H1 (cell line): ENCODE results near the gene GPR156. TPM values are rescaled to one million over a fixed set of nuclear protein-coding genes. Genes with fewer than 3 reads are reported as not detected.

Source experiments
- CTCF ChIA-PET: fragments of 300-600 bp; sonication (Branson Sonifier 250); formaldehyde crosslinking; loops from one replicate; lab custom pipeline; 2021; ENCODE audit not compliant: partially characterized antibody; lab: Charles Lee
- POLR2A ChIA-PET: fragments of 300-600 bp; sonication (Branson Sonifier 250); formaldehyde crosslinking; loops from one replicate; lab custom pipeline; 2021; ENCODE audit warnings: inconsistent platforms; ENCODE audit not compliant: partially characterized antibody; lab: Charles Lee
- DNase-seq, 2 experiments: peaks; one replicate each; pipeline versions ENCODE4 v3.0.0 to v3.0.0-alpha.2; 2010 to 2022; ENCODE audit warnings: low spot score in 2 of 2, low read depth in 1 of 2, mixed read lengths in 1 of 2
- FAIRE-seq: peaks from 2 replicates; lab custom pipeline; 2011; peaks lifted over from hg19 to GRCh38; lab: Jason Lieb, UNC
- H2AFZ ChIP-seq: 2 replicates; pipeline ENCODE4 v1.8.1; 2012; ENCODE audit warnings: low read length, inconsistent platforms
- H2AK5ac ChIP-seq: 2 replicates; pipeline ENCODE4 v1.6.1; 2013; ENCODE audit warnings: low read depth, low read length
- H2BK120ac ChIP-seq: replicated peaks from 2 replicates; pipeline ENCODE3; 2013; ENCODE audit warnings: low read depth, low read length, inconsistent platforms
- H2BK12ac ChIP-seq: 2 replicates; pipeline ENCODE4 v1.6.1; 2013; ENCODE audit warnings: low read depth, low read length
- H2BK15ac ChIP-seq: 2 replicates; pipeline ENCODE4 v1.6.1; 2013; ENCODE audit warnings: low read length
- H2BK20ac ChIP-seq: 2 replicates; pipeline ENCODE4 v1.6.1; 2013; ENCODE audit warnings: low read length
- H2BK5ac ChIP-seq: 2 replicates; pipeline ENCODE4 v1.6.1; 2013; ENCODE audit warnings: low read depth, low read length
- H3K14ac ChIP-seq: 2 replicates; pipeline ENCODE4 v1.6.1; 2013; ENCODE audit warnings: inconsistent platforms; ENCODE audit not compliant: insufficient read length
- H3K18ac ChIP-seq: 2 replicates; pipeline ENCODE4 v1.6.1; 2013; ENCODE audit warnings: low read length; ENCODE audit errors: extremely low read depth
- H3K23ac ChIP-seq: 2 replicates; pipeline ENCODE4 v1.6.1; 2013; ENCODE audit warnings: inconsistent platforms; ENCODE audit not compliant: insufficient read length
- H3K23me2 ChIP-seq: 2 replicates; pipeline ENCODE4 v1.6.1; 2013; ENCODE audit warnings: low read depth, low read length
- H3K27ac ChIP-seq: 2 replicates; pipeline ENCODE4 v1.6.1; 2011; ENCODE audit warnings: low read depth, low read length, inconsistent platforms
- H3K27me3 ChIP-seq, 4 experiments: replicated peaks in 1 of 4; 1 replicate in 1 of 4; 2 replicates in 3 of 4; pipeline versions ENCODE4 v1.6.1 to v1.8.1; 2011 to 2013; ENCODE audit warnings: low read length in 3 of 4, mild to moderate bottlenecking in 3 of 4, inconsistent platforms in 2 of 4, mixed read lengths in 2 of 4, moderate library complexity in 1 of 4; ENCODE audit not compliant: control insufficient read depth in 3 of 4, insufficient read depth in 3 of 4; ENCODE audit errors: extremely low read depth in 1 of 4
- H3K36me3 ChIP-seq, 4 experiments: 2 replicates each; pipeline versions ENCODE4 v1.6.1 to v1.8.1; 2011 to 2013; ENCODE audit warnings: mild to moderate bottlenecking in 4 of 4, low read length in 3 of 4, moderate library complexity in 2 of 4, control low read depth in 1 of 4, inconsistent platforms in 1 of 4; ENCODE audit not compliant: insufficient read depth in 4 of 4, control insufficient read depth in 2 of 4
- H3K4ac ChIP-seq: replicated peaks from 2 replicates; pipeline ENCODE3; 2013; ENCODE audit warnings: low read length, low read depth, mixed read lengths, inconsistent platforms; ENCODE audit not compliant: insufficient read length
- H3K4me1 ChIP-seq, 4 experiments: replicated peaks in 1 of 4; 1 replicate in 1 of 4; 2 replicates in 3 of 4; pipeline versions ENCODE4 v1.6.1 to v1.8.1; 2011 to 2013; ENCODE audit warnings: low read length in 3 of 4, inconsistent platforms in 2 of 4, mixed read lengths in 1 of 4; ENCODE audit not compliant: insufficient read depth in 4 of 4, control insufficient read depth in 3 of 4
- H3K4me2 ChIP-seq, 2 experiments: 2 replicates each; pipeline versions ENCODE4 v1.6.1 to v1.8.1; 2011 to 2013; ENCODE audit warnings: low read depth in 2 of 2, low read length in 2 of 2, control low read depth in 1 of 2, inconsistent platforms in 1 of 2, mild to moderate bottlenecking in 1 of 2; ENCODE audit not compliant: insufficient read depth in 1 of 2
- H3K4me3 ChIP-seq, 4 experiments: fragments of 200-600, 300-600 bp in 1 of 4; sonication (generic), shearing (Covaris generic), sonication (Bioruptor Twin) in 1 of 4; 2 replicates each; pipeline versions ENCODE4 v1.5.1 to v1.8.1; 2011 to 2016; ENCODE audit warnings: low read length in 4 of 4, low read depth in 3 of 4, control low read depth in 2 of 4, inconsistent platforms in 2 of 4, mild to moderate bottlenecking in 2 of 4, mixed read lengths in 1 of 4, moderate library complexity in 1 of 4; ENCODE audit not compliant: insufficient read depth in 2 of 4; ENCODE audit errors: extremely low read depth in 1 of 4
- H3K56ac ChIP-seq: replicated peaks from 2 replicates; pipeline ENCODE3; 2013; ENCODE audit warnings: low read depth, mild to moderate bottlenecking, mixed read lengths, low read length, inconsistent platforms; ENCODE audit not compliant: insufficient read length
- H3K79me1 ChIP-seq: 2 replicates; pipeline ENCODE4 v1.6.1; 2013; ENCODE audit warnings: low read depth, low read length, control low read depth
- H3K79me2 ChIP-seq, 2 experiments: 2 replicates each; pipeline versions ENCODE4 v1.6.1 to v1.8.1; 2012 to 2013; ENCODE audit warnings: low read length in 2 of 2, mild to moderate bottlenecking in 2 of 2, inconsistent platforms in 1 of 2; ENCODE audit not compliant: insufficient read depth in 2 of 2, control insufficient read depth in 1 of 2
- H3K9ac ChIP-seq, 4 experiments: replicated peaks in 1 of 4; 1 replicate in 1 of 4; 2 replicates in 3 of 4; pipeline versions ENCODE4 v1.6.1 to v1.8.1; 2011 to 2013; ENCODE audit warnings: low read depth in 3 of 4, low read length in 3 of 4, control low read depth in 2 of 4, mild to moderate bottlenecking in 2 of 4, moderate library complexity in 2 of 4, inconsistent platforms in 1 of 4; ENCODE audit errors: extremely low read depth in 1 of 4
- H3K9me3 ChIP-seq, 2 experiments: 2 replicates each; pipeline versions ENCODE4 v1.6.1 to v1.8.1; 2012 to 2013; ENCODE audit warnings: mild to moderate bottlenecking in 2 of 2, moderate library complexity in 2 of 2, control low read depth in 1 of 2, inconsistent platforms in 1 of 2, low read depth in 1 of 2, low read length in 1 of 2, mixed read lengths in 1 of 2; ENCODE audit not compliant: insufficient read depth in 2 of 2
- H4K20me1 ChIP-seq, 2 experiments: replicated peaks in 1 of 2; 2 replicates each; pipeline versions ENCODE3 to v1.8.1; 2011 to 2013; ENCODE audit warnings: inconsistent platforms in 2 of 2, low read length in 2 of 2, mild to moderate bottlenecking in 1 of 2; ENCODE audit not compliant: insufficient read depth in 2 of 2, control insufficient read depth in 1 of 2
- H4K5ac ChIP-seq: 2 replicates; pipeline ENCODE4 v1.6.1; 2013; ENCODE audit warnings: low read length, low read depth, mixed read lengths, inconsistent platforms; ENCODE audit not compliant: insufficient read length
- H4K8ac ChIP-seq: 2 replicates; pipeline ENCODE4 v1.8.0; 2013; ENCODE audit warnings: mild to moderate bottlenecking, moderate library complexity, low read length, inconsistent platforms; ENCODE audit not compliant: insufficient read depth; ENCODE audit errors: extremely low read depth
- H4K91ac ChIP-seq: replicated peaks from 2 replicates; pipeline ENCODE3; 2013; ENCODE audit warnings: low read length, mixed read lengths, inconsistent platforms; ENCODE audit not compliant: insufficient read length
- GTF2F1 ChIP-seq: IDR thresholded peaks from 2 replicates; pipeline ENCODE4 v1.6.1; 2012; ENCODE audit warnings: low read depth, low read length, improper control_type of control experiment, borderline replicate concordance
- JUN ChIP-seq: IDR thresholded peaks from 2 replicates; pipeline ENCODE4 v1.6.1; 2011; ENCODE audit warnings: low read depth, mild to moderate bottlenecking, improper control_type of control experiment, low read length
- SAP30 ChIP-seq: fragments of 300-600 bp; sonication (generic); IDR thresholded peaks from 2 replicates; pipeline ENCODE4 v1.7.1; 2012; ENCODE audit warnings: low read length, moderate library complexity, mild to moderate bottlenecking, inconsistent platforms; ENCODE audit not compliant: insufficient read depth, insufficient replicate concordance
- SP1 ChIP-seq: IDR thresholded peaks from 2 replicates; pipeline ENCODE4 v1.6.1; 2011; ENCODE audit warnings: low read depth, low read length
- WGBS, 2 experiments: shearing (Covaris generic) in 1 of 2; methylation state at CpG; one replicate each; pipeline versions ENCODE4 v1.1.6 to v1.1.7; 2013 to 2015; ENCODE audit warnings: low lambda C conversion rate in 2 of 2, mixed read lengths in 2 of 2, inconsistent platforms in 1 of 2, low coverage in 1 of 2, missing lambda C conversion rate in 1 of 2; ENCODE audit not compliant: insufficient replicate concordance in 2 of 2, insufficient coverage in 1 of 2, insufficient read length in 1 of 2; ENCODE audit errors: extremely low coverage in 1 of 2, missing lambda C conversion rate in 1 of 2; 5-methylcytosine and 5-hydroxymethylcytosine counted together
- polyA plus RNA-seq, 7 experiments: library from polyadenylated mRNA; depleted of rRNA in 3 of 7; stranded (reverse) in 5 of 7; unstranded in 2 of 7; fragments of >200 nt in 5 of 7; fragments of 200-250 nt in 2 of 7; gene quantifications; 1 replicate in 5 of 7; 2 replicates in 1 of 7; 4 replicates in 1 of 7; pipeline versions ENCODE4 v1.2.1 to v1.2.3, GENCODE V29; 2011 to 2013; ENCODE audit warnings: missing spikeins in 2 of 7, mixed read lengths in 2 of 7
- total RNA-seq: library from RNA; stranded (reverse); fragmentation: NEBNext Ultra II Directional; extraction: Animal tissue kit (Norgen Biotek cat#: 25700); gene quantifications from 2 replicates; pipeline ENCODE4 v1.2.1, GENCODE V29; 2021

The GPR156 gene
- total and polyA plus RNA-seq, 2 of the 8 experiments (the other 6 are each of a cell fraction or from before 2014, with no cell fraction given) = 1.6 to 1.8 TPM

DNA sequence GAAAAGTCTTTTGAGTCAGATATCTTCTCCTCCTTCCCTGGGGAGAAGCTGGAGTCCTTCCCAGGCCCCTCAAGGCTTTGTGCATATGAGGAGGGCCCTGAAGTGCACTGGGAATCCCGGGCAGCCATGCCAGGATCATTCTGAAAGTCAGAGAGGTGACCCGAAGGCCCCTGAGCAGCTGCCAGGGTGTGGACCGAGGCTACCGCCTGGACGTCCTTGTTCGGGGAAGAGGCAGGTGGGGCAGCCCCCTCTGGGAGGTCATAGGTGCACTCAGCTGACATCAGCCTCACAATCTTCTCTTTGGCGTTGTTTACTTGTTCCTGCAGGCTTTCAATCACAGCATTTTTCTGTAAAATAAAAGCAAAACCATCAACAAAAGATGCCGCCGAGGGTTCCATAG lies 117.0 kb downstream of the GPR156 start:
- Histone ChIP-seq H2BK5ac (no peak overlapping the region), H4K8ac (no peak overlapping the region), H2BK20ac (no peak overlapping the region), H3K9ac (no peak overlapping the region), H4K20me1 (no peaks in the 10 kb centered on the region), H2BK15ac (no peak overlapping the region), H3K79me1 (no peaks in the 10 kb centered on the region), H3K14ac (no peak overlapping the region), H4K5ac (no peak overlapping the region), H3K23me2 (no peaks in the 10 kb centered on the region), H3K4me3 (no peak overlapping the region), H3K27ac (no peak overlapping the region), H3K36me3 (no peaks in the 10 kb centered on the region), H3K18ac (no peak overlapping the region), H4K91ac (no peak overlapping the region), H2BK12ac (no peak overlapping the region), H3K23ac (no peak overlapping the region), H2AFZ (no peak overlapping the region), H2BK120ac (no peak overlapping the region), H3K4me1 (no peaks in the 10 kb centered on the region), H3K4ac (no peak overlapping the region), H2AK5ac (no peak overlapping the region), H3K4me2 (no peak overlapping the region), H3K79me2 (no peaks in the 10 kb centered on the region), H3K9me3 (no peaks in the 10 kb centered on the region), H3K27me3 (no peaks in the 10 kb centered on the region), H3K56ac (no peak overlapping the region)
- FAIRE-seq (no peak), DNase-seq (no peak)
- ChIA-PET POLR2A (interaction anchor here (0.6 to 1.4 kb wide), 2 partner anchors 8 to 399 kb away, joined by 4 to 6 read pairs; no protein-coding TSS in a partner anchor), CTCF (interaction anchor here (0.6 to 2.0 kb wide), 3 partner anchors 21 to 336 kb away, joined by 3 to 8 read pairs (median 4); no protein-coding TSS in a partner anchor)
- no peak for TF ChIP-seq GTF2F1
- TF ChIP-seq SAP30 = no peak
- no peak for TF ChIP-seq SP1
- no peak for TF ChIP-seq JUN
- WGBS, 2 experiments = 87% methylated on average over 9 of the region's 9 CpGs; no CpG with 5 or more reads in 1 of the 2 experiments
